C4-2B (cell line): Measurements from ENCODE around the gene SLC25A15.

Experiments
- H3K27ac ChIP-seq: fragments of 450-650 bp; 2 replicates; pipeline ENCODE4 v1.5.1; 2017
- CTCF ChIP-seq: fragments of 450-650 bp; conservative IDR thresholded peaks from 2 replicates; pipeline ENCODE4 v1.5.1; 2017; ENCODE audit warnings: mild to moderate bottlenecking
- ZFX ChIP-seq: fragments of 450-650 bp; IDR thresholded peaks from 2 replicates; pipeline ENCODE4 v1.6.1; 2017

Gene SLC25A15

GRCh38 chr13:40774672-40775071 is 14.7 kb upstream of the SLC25A15 start:
- TF ChIP-seq ZFX (no peak), CTCF (no peak)

GRCh38 chr13:40776232-40776631 is 13.2 kb upstream of the SLC25A15 start:
- H3K27ac ChIP-seq, result no peak overlapping the region
- TF ChIP-seq ZFX, result no peak
- TF ChIP-seq CTCF, result no peak

More at GRCh38 chr13:40774672-40775071, 14.7 kb upstream of the SLC25A15 start:
- H3K27ac ChIP-seq, result no peak overlapping the region

DNA sequence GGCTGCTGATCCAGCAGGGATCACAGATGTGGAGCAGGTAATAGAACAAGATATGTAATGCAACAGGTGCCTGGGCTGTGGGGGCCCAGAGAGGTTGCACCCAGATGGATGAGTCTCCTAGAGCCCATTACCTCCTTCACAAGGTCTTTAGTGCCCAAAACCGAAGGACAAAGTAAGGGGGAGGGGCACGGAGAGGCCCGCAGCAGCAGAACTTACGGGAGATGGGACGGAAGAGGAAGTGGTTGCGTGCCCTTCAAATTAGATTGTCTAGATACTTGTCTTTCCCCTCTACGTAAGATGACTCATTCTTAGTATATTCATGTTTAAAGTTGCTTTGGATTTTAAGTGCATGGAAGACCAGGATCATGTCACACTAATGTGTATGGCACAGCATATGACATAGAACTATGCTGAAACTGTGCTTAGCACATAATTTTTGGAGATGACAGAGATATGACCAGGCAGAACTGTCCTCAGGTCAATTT is 12.7 kb upstream of the SLC25A15 start:
- no peak for TF ChIP-seq CTCF
- no peak for TF ChIP-seq ZFX
- H3K27ac ChIP-seq, result no peak overlapping the region

DNA sequence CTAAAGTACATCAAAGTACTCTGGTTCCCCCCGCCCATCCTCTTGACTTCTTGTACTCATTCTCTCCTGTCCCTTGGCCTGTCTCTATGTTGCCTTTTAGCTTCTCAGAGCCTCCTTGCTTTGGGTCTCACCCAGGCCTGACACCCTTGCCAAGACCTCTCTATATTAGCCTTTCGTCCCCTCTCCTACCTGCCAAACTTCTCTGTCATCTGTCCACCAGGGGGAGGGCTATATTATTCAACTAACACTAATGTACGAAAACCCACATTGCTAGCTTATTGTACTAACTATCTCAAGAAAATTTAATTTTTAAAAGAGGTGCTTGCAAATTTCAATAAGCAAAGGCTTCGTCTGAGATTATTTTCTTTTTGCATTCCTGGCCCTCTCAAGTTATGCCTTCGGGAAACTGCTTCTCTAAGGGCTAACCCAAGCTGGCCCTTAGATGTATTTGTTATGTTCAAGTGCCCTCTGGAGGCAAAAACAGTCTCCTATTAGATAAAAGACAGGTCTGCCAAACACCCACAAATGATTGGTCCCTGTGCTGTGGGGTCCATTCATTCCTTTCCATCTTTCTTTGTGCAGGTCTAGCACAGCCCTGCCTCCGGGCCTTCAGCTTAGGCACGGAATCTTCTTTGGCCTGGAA is 12.1 kb upstream of the SLC25A15 start:
- no peak overlapping the region for H3K27ac ChIP-seq
- no peak for TF ChIP-seq ZFX
- TF ChIP-seq CTCF, result peak; percentile 75

DNA sequence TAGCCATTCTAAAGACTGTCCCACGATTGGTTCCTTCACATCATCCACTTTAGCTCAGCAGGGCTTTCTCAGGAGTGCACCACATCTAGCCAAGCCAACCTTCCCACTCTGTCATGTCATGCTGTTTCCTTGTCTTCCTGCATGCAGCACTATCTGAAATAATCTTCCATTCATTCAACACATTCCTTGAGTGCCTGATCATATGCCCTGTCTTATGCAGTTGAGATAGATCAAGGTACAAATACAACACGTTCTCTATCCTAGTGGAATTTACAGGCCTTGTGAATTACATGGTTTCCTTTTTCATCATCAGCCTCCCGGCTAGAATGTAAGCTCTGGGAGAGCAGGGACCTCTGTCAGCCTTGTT is 11.6 kb upstream of the SLC25A15 start:
- no peak overlapping the region for H3K27ac ChIP-seq
- TF ChIP-seq CTCF (peak; percentile 15; the same call in 1 of the 2 replicates), ZFX (no peak)

DNA sequence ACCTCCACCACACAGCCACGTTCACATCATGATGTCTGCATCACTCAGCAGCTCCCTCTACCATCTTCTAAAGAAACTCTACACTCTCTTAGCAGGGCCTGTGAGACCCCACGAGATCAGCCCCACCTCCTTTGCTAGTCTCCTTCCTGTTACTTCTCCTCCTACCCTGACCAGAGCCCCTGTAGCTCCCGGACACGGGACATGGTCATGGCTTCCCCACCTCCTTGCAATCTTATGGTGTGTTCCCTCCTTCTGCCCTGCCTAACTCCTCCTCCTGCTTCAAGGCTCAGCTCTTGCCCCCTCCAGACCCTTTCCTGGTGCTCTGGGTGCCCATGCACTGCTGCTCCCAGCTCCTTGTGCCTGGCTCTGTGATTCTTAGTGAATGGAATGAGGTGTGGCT is 10.4 kb upstream of the SLC25A15 start:
- no peak overlapping the region for H3K27ac ChIP-seq
- TF ChIP-seq ZFX, result no peak
- TF ChIP-seq CTCF, result no peak

- no peak overlapping the region for H3K27ac ChIP-seq
- TF ChIP-seq CTCF (no peak), ZFX (no peak)
Measured at GRCh38 chr13:40779796-40780285, 9.6 kb upstream of the SLC25A15 start.
